Thoracic aorta (tissue), 2 donors: ENCODE measurements around the gene RHOJ. TPM values are rescaled to one million over a fixed set of nuclear protein-coding genes. Genes with fewer than 3 reads are reported as not detected.

Experiments used
- ATAC-seq: fragments of 150-250 bp; one replicate; pipeline ENCODE4 v1.8.0; 2017; ENCODE audit warnings: low read depth; ENCODE audit not compliant: insufficient number of reproducible peaks, low FRiP score
- DNase-seq: peaks from one replicate; pipeline ENCODE4 v3.0.0-alpha.2; 2020; ENCODE audit warnings: low spot score
- H3K27ac ChIP-seq, 2 donors: fragments of 200-600 bp; sonication (generic); 1 replicate in 1 of 2; 2 replicates in 1 of 2; pipeline ENCODE4 v1.5.1; 2016; ENCODE audit warnings: mild to moderate bottlenecking in 2 of 2, moderate library complexity in 2 of 2
- H3K27me3 ChIP-seq: fragments of 200-600 bp; sonication (generic); replicated peaks from 2 replicates; pipeline ENCODE4 v1.6.0; 2016; ENCODE audit warnings: mild to moderate bottlenecking; ENCODE audit not compliant: insufficient read depth
- H3K36me3 ChIP-seq: fragments of 200-600 bp; sonication (generic); one replicate; pipeline ENCODE4 v1.5.1; 2016
- H3K4me1 ChIP-seq, 2 donors: fragments of 200-600 bp; sonication (generic); 1 replicate in 1 of 2; 2 replicates in 1 of 2; pipeline versions ENCODE4 v1.5.1 to v1.6.0; 2016; ENCODE audit warnings: low read depth in 2 of 2, mild to moderate bottlenecking in 1 of 2; ENCODE audit not compliant: control insufficient read depth in 1 of 2
- H3K4me3 ChIP-seq: fragments of 200-600 bp; sonication (generic); 2 replicates; pipeline ENCODE4 v1.5.1; 2016; ENCODE audit warnings: mild to moderate bottlenecking
- H3K9me3 ChIP-seq: fragments of 200-600 bp; sonication (generic); 2 replicates; pipeline ENCODE4 v1.5.1; 2016
- CTCF ChIP-seq: fragments of 200-600 bp; sonication (generic); IDR thresholded peaks from one replicate; pipeline ENCODE4 v1.5.1; 2019; ENCODE audit warnings: antibody characterized with exemption
- total RNA-seq, 2 donors: library from RNA; depleted of rRNA; stranded (reverse); fragments of >200 nt; gene quantifications; one replicate each; pipeline versions ENCODE4 v1.1.0 to v1.2.3, GENCODE V29; 2016

Gene RHOJ
- total RNA-seq, 2 donors from 2014 or later = 7.6 to 23.4 TPM

- DNase-seq = no peak
- no peaks in the 10 kb centered on the region for H3K4me1 ChIP-seq
- no peaks in the 10 kb centered on the region for H3K27me3 ChIP-seq
- ATAC-seq = no peak
- TF ChIP-seq CTCF = no peak
- no peak overlapping the region for H3K27ac ChIP-seq
- peaks cover 3% of the 10 kb centered on the region for H3K36me3 ChIP-seq
- no peaks in the 10 kb centered on the region for H3K9me3 ChIP-seq
- no peak overlapping the region for H3K4me3 ChIP-seq
These were observed 81.8 kb downstream of the RHOJ start for GRCh38 chr14:63286071-63286470.

- no peaks in the 10 kb centered on the region for H3K9me3 ChIP-seq
- no peaks in the 10 kb centered on the region for H3K27me3 ChIP-seq
- H3K4me1 ChIP-seq = no peaks in the 10 kb centered on the region
- H3K4me3 ChIP-seq = no peak overlapping the region
- H3K36me3 ChIP-seq = peaks cover 3% of the 10 kb centered on the region
- DNase-seq = no peak
- no peak for ATAC-seq
- TF ChIP-seq CTCF = no peak
- H3K27ac ChIP-seq = no peak overlapping the region
These were observed 83.6 kb downstream of the RHOJ start for GRCh38 chr14:63287666-63288483.

DNA sequence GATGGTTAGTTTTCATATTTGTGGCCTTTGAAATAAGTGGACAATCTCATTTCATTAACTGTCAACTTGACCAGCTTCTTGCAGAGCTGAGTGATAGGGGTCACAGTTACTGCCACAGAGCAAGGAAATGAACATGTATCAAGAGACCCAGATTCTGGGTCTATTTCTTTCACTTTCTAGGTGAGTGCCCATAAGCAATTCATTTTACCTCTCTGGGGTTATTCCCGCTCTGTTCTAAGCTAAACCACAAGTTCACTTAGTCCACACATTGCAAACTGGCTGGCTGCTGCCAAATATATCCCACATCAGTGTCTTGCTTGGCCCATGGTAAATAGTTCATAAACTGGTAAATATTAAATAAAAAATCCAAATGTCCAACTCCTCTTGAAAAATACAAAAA lies 84.6 kb downstream of the RHOJ start:
- peaks cover 3% of the 10 kb centered on the region for H3K36me3 ChIP-seq
- no peaks in the 10 kb centered on the region for H3K9me3 ChIP-seq
- H3K27ac ChIP-seq = no peak overlapping the region

DNA sequence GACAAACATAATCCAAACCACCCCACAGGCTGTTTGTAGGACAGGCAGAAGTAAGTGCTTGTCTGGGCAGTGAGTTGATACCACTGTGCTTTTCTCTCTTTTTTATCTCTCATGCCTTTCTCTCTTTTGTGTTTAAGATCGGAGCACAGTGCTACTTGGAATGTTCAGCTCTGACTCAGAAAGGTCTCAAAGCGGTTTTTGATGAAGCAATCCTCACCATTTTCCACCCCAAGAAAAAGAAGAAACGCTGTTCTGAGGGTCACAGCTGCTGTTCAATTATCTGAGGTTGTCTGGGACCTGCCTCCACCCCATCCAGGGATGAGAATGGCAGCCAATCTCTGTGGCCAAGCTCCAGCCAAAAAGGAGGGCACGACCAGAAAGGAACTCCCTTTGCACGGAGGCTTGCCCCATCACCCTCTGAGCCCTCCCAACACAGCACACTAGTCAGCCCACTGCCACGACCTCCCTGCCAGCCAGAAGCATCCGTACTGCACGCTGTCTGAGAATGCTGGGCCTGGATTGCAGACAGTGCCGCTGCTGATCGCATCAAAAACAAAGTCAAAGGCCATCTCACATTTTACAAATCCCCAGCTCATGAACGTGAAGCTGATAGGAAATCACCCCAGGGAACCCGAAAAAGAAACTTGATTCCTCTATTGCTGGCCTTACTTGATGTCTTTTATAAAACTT lies 86.6 kb downstream of the RHOJ start:
- DNase-seq (no peak), ATAC-seq (no peak)
- Histone ChIP-seq H3K27me3 (no peaks in the 10 kb centered on the region), H3K27ac (no peak overlapping the region), H3K4me3 (no peak overlapping the region), H3K4me1 (no peaks in the 10 kb centered on the region), H3K36me3 (peaks cover 3% of the 10 kb centered on the region), H3K9me3 (no peaks in the 10 kb centered on the region)
- no peak for TF ChIP-seq CTCF

More for the DNA sequence above, 84.6 kb downstream of the RHOJ start:
- H3K4me1 ChIP-seq = no peaks in the 10 kb centered on the region
- H3K4me3 ChIP-seq = no peak overlapping the region
- no peak for DNase-seq
- ATAC-seq = no peak
- H3K27me3 ChIP-seq = no peaks in the 10 kb centered on the region
- TF ChIP-seq CTCF = no peak

DNA sequence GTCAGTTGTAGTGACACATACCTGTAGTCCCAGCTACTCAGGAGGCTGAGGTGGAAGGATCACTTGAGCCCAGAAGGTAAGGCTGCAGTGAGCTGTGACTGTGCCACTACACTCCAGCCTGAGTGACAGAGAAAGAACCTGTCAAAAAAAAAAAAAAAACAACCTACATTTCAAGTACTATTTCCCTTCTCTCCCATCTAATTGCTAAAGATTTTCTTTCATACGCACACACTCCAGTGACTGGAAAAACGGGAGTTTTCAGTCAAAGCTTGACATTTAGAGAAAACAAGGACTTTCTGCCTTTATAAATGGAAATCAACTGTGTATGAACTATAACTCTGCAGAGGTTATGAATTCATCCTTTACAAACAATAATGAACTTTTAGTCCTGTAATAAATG lies 88.6 kb downstream of the RHOJ start:
- Histone ChIP-seq H3K27me3 (no peaks in the 10 kb centered on the region), H3K36me3 (no peaks in the 10 kb centered on the region), H3K9me3 (no peaks in the 10 kb centered on the region), H3K4me1 (peaks cover 0 to 5% of the 10 kb centered on the region in 2 donors), H3K4me3 (no peak overlapping the region), H3K27ac (no peak overlapping the region)
- no peak for TF ChIP-seq CTCF
- DNase-seq = no peak
- ATAC-seq = no peak
